A549 (cell line): ENCODE measurements around the gene TTYH3. TPM values are rescaled to one million over a fixed set of nuclear protein-coding genes. Genes with fewer than 3 reads are reported as not detected.

Experiments used
- ATAC-seq, 2 experiments: fragments of 200-7000 bp in 1 of 2; fragments of >200 bp in 1 of 2; cut with Nextera tagmentation in 1 of 2; cut with Tn5 transposase in 1 of 2; 3 replicates each; pipeline versions ENCODE4 v1.8.0 to v1.9.1; 2018 to 2020; ENCODE audit warnings: mild to moderate bottlenecking in 1 of 2, moderate library complexity in 1 of 2
- CTCF ChIA-PET: fragments of 300-600 bp; sonication (Branson Sonifier 250); formaldehyde crosslinking; extraction: SDS; loops from one replicate; lab custom pipeline; 2021; ENCODE audit warnings: antibody characterized with exemption, inconsistent platforms; lab: Yijun Ruan, JAX
- POLR2A ChIA-PET: fragments of 350-600 bp; formaldehyde crosslinking; extraction: SDS; loops from one replicate; lab custom pipeline; 2021; ENCODE audit warnings: antibody characterized with exemption, inconsistent platforms; lab: Yijun Ruan, JAX
- DNase-seq, 2 experiments: peaks; one replicate each; pipeline versions ENCODE4 v3.0.0 to v3.0.0-alpha.2; 2011 to 2016; ENCODE audit warnings: low read depth in 1 of 2, low spot score in 1 of 2
- FAIRE-seq: peaks from 2 replicates; lab custom pipeline; 2011; peaks lifted over from hg19 to GRCh38; lab: Jason Lieb, UNC
- H3K27ac ChIP-seq, 2 experiments: fragments of >200 bp; sonication (Bioruptor Twin); formaldehyde crosslinking; 3 replicates each; pipeline ENCODE4 v1.5.1; 2016 to 2017
- H3K4me1 ChIP-seq: fragments of >200 bp; sonication (Bioruptor Twin); formaldehyde crosslinking; 3 replicates; pipeline ENCODE4 v1.6.1; 2016
- H3K4me2 ChIP-seq: fragments of >200 bp; sonication (Bioruptor Twin); formaldehyde crosslinking; 3 replicates; pipeline ENCODE4 v1.6.1; 2016
- H3K4me3 ChIP-seq: fragments of >200 bp; sonication (Bioruptor Twin); formaldehyde crosslinking; 3 replicates; pipeline ENCODE4 v1.5.1; 2016
- H3K9me3 ChIP-seq: fragments of >200 bp; sonication (Bioruptor Twin); formaldehyde crosslinking; 3 replicates; pipeline ENCODE4 v1.6.1; 2016
- BHLHE40 ChIP-seq: IDR thresholded peaks from 2 replicates; pipeline ENCODE4 v1.6.1; 2012; ENCODE audit warnings: low read depth, low read length, inconsistent platforms
- CBX8 ChIP-seq: fragments of 200-600 bp; sonication (generic); IDR thresholded peaks from 2 replicates; pipeline ENCODE4 v1.6.1; 2016
- EHMT2 ChIP-seq: fragments of 200-600 bp; sonication (generic); IDR thresholded peaks from 2 replicates; pipeline ENCODE4 v1.6.1; 2016; ENCODE audit warnings: antibody characterized with exemption, low read depth, mild to moderate bottlenecking, moderate library complexity
- ESRRA ChIP-seq: fragments of 150-350 bp; IDR thresholded peaks from 2 replicates; pipeline ENCODE4 v1.6.1; 2014; ENCODE audit warnings: mild to moderate bottlenecking, low read length, borderline replicate concordance
- FOSB ChIP-seq: fragments of 250-450 bp; sonication (Bioruptor Pico); IDR thresholded peaks from 2 replicates; pipeline ENCODE4 v1.5.0; 2020; ENCODE audit warnings: mild to moderate bottlenecking, moderate library complexity
- GATA3 ChIP-seq: IDR thresholded peaks from 2 replicates; pipeline ENCODE4 v1.6.1; 2012; ENCODE audit warnings: borderline replicate concordance
- HDAC2 ChIP-seq: fragments of 200-600 bp; sonication (generic); IDR thresholded peaks from 2 replicates; pipeline ENCODE4 v1.6.1; 2016
- KDM1A ChIP-seq: fragments of 200-600 bp; sonication (generic); IDR thresholded peaks from 2 replicates; pipeline ENCODE4 v1.6.1; 2016; ENCODE audit warnings: low read depth, mild to moderate bottlenecking
- NFE2L2 ChIP-seq: fragments of 150-350 bp; conservative IDR thresholded peaks from 2 replicates; pipeline ENCODE4 v1.6.1; 2014; ENCODE audit warnings: low read length
- NPAS2 ChIP-seq: fragments of 250-450 bp; sonication (Bioruptor Pico); IDR thresholded peaks from 2 replicates; pipeline ENCODE4 v1.8.0; 2022; ENCODE audit warnings: mild to moderate bottlenecking, moderate library complexity, borderline replicate concordance
- RAD21 ChIP-seq, 2 experiments: fragments of >200 bp in 1 of 2; sonication (Bioruptor Twin) in 1 of 2; formaldehyde crosslinking in 1 of 2; IDR thresholded peaks in 1 of 2; conservative IDR thresholded peaks in 1 of 2; 2 replicates in 1 of 2; 3 replicates in 1 of 2; pipeline ENCODE4 v1.6.1; 2012 to 2018; ENCODE audit warnings: inconsistent platforms in 1 of 2
- SMC3 ChIP-seq: fragments of >200 bp; sonication (Bioruptor Twin); formaldehyde crosslinking; IDR thresholded peaks from 3 replicates; pipeline ENCODE4 v1.6.1; 2018; ENCODE audit warnings: inconsistent platforms
- TP53 ChIP-seq: fragments of 250-450 bp; sonication (Bioruptor Pico); IDR thresholded peaks from 2 replicates; pipeline ENCODE4 v1.5.0; 2021; ENCODE audit warnings: mild to moderate bottlenecking, moderate library complexity
- ZFP36 ChIP-seq: fragments of 450-650 bp; IDR thresholded peaks from 2 replicates; pipeline ENCODE4 v1.6.1; 2014; ENCODE audit warnings: borderline replicate concordance; ENCODE audit not compliant: partially characterized antibody
- WGBS: methylation state at CpG from one replicate; pipeline ENCODE4 v1.1.6; 2017; ENCODE audit errors: missing lambda C conversion rate; 5-methylcytosine and 5-hydroxymethylcytosine counted together
- polyA plus RNA-seq, 4 experiments: library from polyadenylated mRNA; depleted of rRNA in 3 of 4; stranded (reverse); fragments of >200 nt; fragmentation: RNase III in 1 of 4; extraction: RNeasy Plus Mini Kit Qiagen cat#74134 plus additional on column Dnase treatment in 1 of 4; gene quantifications; 2 replicates in 3 of 4; 3 replicates in 1 of 4; pipeline ENCODE4 v1.2.3, GENCODE V29; 2011 to 2017
- TF ChIP-seq, protein P1 (sequence below): fragments of 200-600 bp; sonication (generic); IDR thresholded peaks from 2 replicates; pipeline ENCODE4 v1.6.1; 2016; ENCODE audit warnings: antibody characterized with exemption, mild to moderate bottlenecking, moderate library complexity
- TF ChIP-seq, protein P2 (sequence below): IDR thresholded peaks from 2 replicates; pipeline ENCODE4 v1.6.1; 2012; ENCODE audit warnings: low read depth, borderline replicate concordance
- TF ChIP-seq, protein P3 (sequence below): fragments of >200 bp; sonication (Bioruptor Twin); formaldehyde crosslinking; IDR thresholded peaks from 3 replicates; pipeline ENCODE4 v1.5.1; 2016

The TTYH3 gene
- polyA plus RNA-seq, 2 of the 4 experiments (the other 2 are of a cell fraction): 11.3 to 43.6 TPM

DNA sequence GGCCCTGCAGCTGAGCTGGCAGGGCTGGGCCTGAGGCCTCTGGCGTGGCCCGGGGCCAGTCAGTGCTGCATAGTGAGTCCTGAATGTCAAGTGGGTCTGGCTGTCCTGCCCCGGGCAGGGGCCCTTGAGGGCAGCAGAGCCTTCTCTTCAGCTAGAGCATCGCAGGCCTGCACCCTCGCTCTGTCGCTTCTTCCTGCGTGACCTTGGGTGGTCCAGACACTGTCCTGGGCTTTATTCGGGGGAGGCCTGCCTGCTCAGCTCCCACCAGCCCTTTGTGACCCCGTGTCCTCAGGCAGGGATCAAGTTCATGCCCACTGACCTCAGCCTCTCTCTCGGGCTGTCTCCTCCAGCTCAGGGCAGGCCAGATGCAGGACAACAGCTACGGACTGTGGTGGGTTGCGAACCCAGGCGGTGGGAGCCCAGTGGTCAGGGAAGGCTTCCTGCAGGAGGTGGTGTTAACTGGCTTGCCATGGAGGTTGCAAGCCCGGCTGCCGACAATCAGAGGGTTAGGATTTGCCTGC is 3.4 kb downstream of the TTYH3 start:
- POLR2A ChIA-PET: no interaction called here
- H3K4me2 ChIP-seq: no peak overlapping the region
- WGBS: 91% methylated on average over 7 of the region's 15 CpGs
- H3K4me1 ChIP-seq: peaks cover 31% of the 10 kb centered on the region
- no peak for DNase-seq
- H3K9me3 ChIP-seq: no peaks in the 10 kb centered on the region
- TF ChIP-seq, protein P1, sequence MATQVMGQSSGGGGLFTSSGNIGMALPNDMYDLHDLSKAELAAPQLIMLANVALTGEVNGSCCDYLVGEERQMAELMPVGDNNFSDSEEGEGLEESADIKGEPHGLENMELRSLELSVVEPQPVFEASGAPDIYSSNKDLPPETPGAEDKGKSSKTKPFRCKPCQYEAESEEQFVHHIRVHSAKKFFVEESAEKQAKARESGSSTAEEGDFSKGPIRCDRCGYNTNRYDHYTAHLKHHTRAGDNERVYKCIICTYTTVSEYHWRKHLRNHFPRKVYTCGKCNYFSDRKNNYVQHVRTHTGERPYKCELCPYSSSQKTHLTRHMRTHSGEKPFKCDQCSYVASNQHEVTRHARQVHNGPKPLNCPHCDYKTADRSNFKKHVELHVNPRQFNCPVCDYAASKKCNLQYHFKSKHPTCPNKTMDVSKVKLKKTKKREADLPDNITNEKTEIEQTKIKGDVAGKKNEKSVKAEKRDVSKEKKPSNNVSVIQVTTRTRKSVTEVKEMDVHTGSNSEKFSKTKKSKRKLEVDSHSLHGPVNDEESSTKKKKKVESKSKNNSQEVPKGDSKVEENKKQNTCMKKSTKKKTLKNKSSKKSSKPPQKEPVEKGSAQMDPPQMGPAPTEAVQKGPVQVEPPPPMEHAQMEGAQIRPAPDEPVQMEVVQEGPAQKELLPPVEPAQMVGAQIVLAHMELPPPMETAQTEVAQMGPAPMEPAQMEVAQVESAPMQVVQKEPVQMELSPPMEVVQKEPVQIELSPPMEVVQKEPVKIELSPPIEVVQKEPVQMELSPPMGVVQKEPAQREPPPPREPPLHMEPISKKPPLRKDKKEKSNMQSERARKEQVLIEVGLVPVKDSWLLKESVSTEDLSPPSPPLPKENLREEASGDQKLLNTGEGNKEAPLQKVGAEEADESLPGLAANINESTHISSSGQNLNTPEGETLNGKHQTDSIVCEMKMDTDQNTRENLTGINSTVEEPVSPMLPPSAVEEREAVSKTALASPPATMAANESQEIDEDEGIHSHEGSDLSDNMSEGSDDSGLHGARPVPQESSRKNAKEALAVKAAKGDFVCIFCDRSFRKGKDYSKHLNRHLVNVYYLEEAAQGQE: no peak
- TF ChIP-seq, protein P2, sequence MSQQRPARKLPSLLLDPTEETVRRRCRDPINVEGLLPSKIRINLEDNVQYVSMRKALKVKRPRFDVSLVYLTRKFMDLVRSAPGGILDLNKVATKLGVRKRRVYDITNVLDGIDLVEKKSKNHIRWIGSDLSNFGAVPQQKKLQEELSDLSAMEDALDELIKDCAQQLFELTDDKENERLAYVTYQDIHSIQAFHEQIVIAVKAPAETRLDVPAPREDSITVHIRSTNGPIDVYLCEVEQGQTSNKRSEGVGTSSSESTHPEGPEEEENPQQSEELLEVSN: no peak
- no peak for TF ChIP-seq GATA3
- TF ChIP-seq ESRRA: no peak
- no peak for TF ChIP-seq EHMT2
- TF ChIP-seq SMC3: no peak
- no peak for TF ChIP-seq HDAC2
- no peak for TF ChIP-seq ZFP36
- TF ChIP-seq, all 56 proteins: peak for 0
- Histone ChIP-seq H3K27ac (peak overlapping the region in 1 of 2 experiments; percentile 95; a peak in 3 of 6 replicates), H3K4me3 (no peak overlapping the region)
- FAIRE-seq (no peak), ATAC-seq (no peak)
- CTCF ChIA-PET: interaction anchor here (1.1 to 2.3 kb wide), 2 partner anchors 36 to 68 kb away, joined by 3 to 10 read pairs; no protein-coding TSS in a partner anchor

DNA sequence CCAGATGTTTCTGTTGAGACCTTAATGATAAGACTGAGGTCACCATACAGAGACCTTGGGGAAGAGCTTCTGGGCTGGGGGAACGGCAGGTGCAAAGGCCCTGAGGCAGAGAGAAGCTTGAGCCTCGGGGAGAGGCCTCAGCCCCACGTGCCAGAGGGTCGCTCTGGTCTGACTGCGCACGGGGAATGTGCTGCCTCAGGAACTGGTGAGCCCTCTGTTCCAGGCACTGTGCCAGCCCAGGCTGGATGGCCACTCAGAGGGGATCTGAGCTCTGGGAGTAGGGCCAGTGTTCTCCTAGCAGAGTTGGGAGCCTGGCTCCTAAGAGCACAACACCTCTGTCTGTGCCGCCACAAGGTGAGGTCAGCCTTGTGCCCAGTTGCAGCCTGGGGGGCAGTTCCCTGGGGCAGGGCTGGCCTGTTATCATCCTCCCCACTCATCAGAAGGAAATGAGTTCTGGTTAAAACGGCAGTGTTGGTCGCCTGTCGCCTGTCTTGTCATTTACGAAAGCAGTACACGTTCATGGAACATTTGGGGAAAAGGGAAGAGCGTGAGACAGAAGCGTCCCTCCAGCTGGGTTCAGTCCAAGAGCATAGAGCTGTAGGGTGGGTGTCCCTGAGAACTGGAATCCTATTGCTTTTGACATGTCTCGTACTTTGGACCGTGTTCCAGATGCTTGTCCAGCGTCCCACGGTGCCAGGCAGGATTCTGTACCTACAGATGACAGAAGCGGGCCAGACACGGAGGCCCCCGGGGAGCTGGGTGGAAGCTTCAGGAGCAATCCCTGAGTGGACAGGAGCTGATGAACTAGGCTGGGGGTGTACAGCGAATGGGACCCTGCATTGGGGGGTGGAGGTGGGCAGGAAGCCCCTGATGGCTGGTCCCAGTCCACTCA is 4.3 kb downstream of the TTYH3 start:
- ATAC-seq (no peak), FAIRE-seq (no peak), DNase-seq (no peak)
- TF ChIP-seq KDM1A (peak; percentile 77; the same call in 1 of the 2 replicates), BHLHE40 (no peak)
- ChIA-PET CTCF (interaction anchor here (0.6 to 2.3 kb wide), 4 partner anchors 35 to 185 kb away, joined by 4 to 10 read pairs (median 4); no protein-coding TSS in a partner anchor), POLR2A (no interaction called here)
- H3K9me3 ChIP-seq: no peaks in the 10 kb centered on the region
- H3K4me2 ChIP-seq: no peak overlapping the region
- H3K4me1 ChIP-seq: peaks cover 32% of the 10 kb centered on the region
- WGBS: 83% methylated on average over 21 of the region's 22 CpGs
- H3K4me3 ChIP-seq: no peak overlapping the region
- H3K27ac ChIP-seq: no peak overlapping the region

DNA sequence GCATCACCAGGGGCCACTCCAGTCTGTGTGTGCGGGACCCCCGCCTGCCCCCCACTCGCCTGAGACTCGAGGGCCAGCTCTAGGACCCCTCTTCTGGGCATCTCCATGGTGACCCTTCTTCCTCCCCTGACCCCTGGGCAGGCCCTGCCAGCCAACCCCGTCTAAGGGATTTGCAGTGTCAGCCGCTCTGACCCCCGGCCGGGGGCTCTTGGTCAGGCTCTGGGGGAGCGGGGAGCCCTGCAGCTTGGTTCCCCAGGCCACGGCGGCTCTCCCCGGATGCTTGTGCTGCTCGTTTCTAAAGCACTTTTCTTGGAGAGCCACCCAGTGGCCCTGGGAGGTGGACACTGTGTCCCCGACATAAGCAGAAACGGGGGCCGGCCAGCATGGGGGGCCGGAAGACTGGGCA is 5.3 kb downstream of the TTYH3 start:
- CTCF ChIA-PET: interaction anchor here (0.8 to 2.3 kb wide), 3 partner anchors 34 to 186 kb away, joined by 4 to 10 read pairs (median 4); no protein-coding TSS in a partner anchor
- POLR2A ChIA-PET: no interaction called here
- Histone ChIP-seq H3K4me1 (peaks cover 43% of the 10 kb centered on the region), H3K4me2 (no peak overlapping the region)
- ATAC-seq: no peak
- TF ChIP-seq NFE2L2: no peak
- no peak for TF ChIP-seq EHMT2
- TF ChIP-seq NPAS2 (CRISPR knock-in tag): no peak
- TF ChIP-seq FOSB (CRISPR knock-in tag): no peak
- TF ChIP-seq, protein P3, sequence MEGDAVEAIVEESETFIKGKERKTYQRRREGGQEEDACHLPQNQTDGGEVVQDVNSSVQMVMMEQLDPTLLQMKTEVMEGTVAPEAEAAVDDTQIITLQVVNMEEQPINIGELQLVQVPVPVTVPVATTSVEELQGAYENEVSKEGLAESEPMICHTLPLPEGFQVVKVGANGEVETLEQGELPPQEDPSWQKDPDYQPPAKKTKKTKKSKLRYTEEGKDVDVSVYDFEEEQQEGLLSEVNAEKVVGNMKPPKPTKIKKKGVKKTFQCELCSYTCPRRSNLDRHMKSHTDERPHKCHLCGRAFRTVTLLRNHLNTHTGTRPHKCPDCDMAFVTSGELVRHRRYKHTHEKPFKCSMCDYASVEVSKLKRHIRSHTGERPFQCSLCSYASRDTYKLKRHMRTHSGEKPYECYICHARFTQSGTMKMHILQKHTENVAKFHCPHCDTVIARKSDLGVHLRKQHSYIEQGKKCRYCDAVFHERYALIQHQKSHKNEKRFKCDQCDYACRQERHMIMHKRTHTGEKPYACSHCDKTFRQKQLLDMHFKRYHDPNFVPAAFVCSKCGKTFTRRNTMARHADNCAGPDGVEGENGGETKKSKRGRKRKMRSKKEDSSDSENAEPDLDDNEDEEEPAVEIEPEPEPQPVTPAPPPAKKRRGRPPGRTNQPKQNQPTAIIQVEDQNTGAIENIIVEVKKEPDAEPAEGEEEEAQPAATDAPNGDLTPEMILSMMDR: no peak
- no peak for TF ChIP-seq CBX8
- TF ChIP-seq, protein P2: no peak
- TF ChIP-seq RAD21 (conservative IDR thresholded peaks at IDR 0.05 in 1 of 2, IDR thresholded peaks at IDR 0.05 in 1 of 2): no peak
- no peak for TF ChIP-seq TP53 (CRISPR knock-in tag)
- no peak for TF ChIP-seq KDM1A
- TF ChIP-seq, all 56 proteins: peak for 0
- WGBS: 79% methylated on average over 13 of the region's 17 CpGs
- no peak overlapping the region for H3K27ac ChIP-seq
- FAIRE-seq (no peak), DNase-seq (no peak)
- H3K4me3 ChIP-seq: no peak overlapping the region
- H3K9me3 ChIP-seq: no peaks in the 10 kb centered on the region
